Pons (tissue), 1 donor: Measurements from ENCODE around the gene PIP4K2C.
A peak's percentile ranks its signal among the peaks of the same experiment; 100 is the strongest.

ENCODE experiments used
- DNase-seq: peaks from one replicate; pipeline ENCODE4 v3.0.0-alpha.2; 2016; ENCODE audit warnings: low spot score

PIP4K2C gene

DNA sequence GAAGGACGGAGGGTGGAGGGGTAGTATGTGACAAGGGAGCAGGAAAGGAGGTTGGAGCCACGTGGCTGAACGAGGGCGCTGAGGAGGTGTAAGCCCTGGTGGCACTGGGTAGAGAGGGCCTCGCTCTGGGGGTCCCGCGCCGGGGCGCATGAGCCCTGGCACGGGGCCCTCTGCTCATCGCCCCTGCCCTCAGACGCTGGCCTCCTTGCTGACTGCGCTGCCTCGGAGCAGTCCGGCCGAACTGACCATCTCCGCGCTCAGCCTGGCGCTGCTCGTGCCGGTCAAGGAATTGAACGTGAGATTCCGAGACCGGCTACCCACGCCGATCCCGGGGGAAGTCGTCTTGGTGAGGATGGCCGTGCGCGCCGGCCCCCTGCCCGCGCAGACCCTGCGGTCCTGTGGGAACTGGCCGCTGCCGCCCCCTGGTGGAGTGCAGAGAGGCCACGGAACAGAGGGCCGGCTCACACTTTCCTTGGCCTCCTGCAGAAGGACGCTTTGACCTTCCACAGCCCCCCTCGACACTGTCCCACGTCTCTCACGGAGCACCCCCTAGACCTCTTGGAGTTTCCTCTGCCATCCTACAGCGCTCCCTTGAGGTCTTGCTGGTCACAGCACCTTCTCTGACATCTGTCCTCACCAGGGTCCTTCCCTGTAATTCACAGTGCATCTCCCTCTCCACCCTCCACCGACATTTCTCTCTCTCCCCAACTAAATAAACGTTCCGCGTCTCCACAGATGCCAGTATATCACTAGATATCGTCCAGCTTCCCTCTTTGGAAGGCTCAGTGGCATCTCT is 30.7 kb downstream of the PIP4K2C start:
- DNase-seq, result no peak

DNA sequence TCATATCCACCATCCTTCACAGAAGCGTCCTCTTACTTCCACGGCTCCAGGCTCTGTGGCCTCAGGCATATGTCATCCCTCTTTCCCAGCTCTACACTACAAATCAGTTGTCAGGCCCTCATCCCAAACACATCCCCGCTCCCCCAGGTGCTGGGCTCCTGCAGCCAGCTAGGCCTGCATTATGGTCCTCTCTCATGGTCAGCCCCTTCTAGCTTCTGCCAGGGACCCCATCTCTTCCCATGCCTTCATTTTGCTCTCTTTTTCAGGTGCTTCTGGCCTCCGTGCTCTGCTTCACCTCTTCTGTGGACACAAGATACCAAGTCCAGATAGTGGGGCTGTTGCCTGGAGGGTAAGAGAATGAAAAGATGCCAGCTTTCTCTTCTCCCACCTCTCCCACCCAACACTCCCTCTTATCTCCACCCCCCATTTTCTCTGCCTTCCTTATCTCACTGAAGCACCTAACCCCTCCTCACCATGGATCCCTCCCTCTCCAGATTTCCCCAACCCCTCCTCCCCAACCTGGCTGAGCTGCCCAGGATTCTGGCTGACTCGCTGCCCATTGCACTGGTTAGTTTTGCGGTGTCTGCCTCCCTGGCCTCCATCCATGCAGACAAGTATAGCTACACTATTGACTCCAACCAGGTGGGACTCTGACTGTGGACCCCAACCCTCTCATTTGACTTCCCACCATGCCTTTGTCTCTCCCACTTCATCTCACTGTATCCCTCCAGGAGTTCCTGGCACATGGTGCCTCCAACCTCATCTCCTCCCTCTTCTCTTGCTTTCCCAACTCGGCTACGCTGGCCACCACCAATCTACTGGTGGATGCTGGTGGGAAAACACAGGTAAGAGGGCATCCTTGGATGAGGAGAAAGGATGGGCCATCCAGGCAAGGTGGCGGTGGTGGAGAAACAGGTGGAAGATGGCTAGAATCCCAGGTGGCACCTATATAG is 31.6 kb downstream of the PIP4K2C start:
- DNase-seq, result no peak

DNA sequence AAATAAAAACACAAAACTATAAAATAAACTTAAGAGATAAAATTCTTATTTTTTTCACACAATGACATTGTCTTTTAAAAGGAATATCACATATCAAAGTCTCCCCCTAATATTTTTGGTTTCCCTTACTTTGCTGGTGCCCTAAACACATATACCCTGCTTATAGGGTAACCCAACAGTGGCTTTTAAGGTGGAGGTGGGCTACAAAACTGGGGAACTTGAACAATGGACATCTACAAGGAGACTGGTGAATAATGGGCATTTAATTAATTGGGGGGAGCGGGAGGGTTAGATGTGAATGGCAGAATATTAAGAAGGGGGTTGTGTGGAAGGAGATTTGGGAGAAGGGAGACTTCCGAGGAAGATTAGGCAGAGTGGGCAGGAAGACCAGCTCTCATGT is 32.4 kb downstream of the PIP4K2C start:
- DNase-seq, result no peak

DNA sequence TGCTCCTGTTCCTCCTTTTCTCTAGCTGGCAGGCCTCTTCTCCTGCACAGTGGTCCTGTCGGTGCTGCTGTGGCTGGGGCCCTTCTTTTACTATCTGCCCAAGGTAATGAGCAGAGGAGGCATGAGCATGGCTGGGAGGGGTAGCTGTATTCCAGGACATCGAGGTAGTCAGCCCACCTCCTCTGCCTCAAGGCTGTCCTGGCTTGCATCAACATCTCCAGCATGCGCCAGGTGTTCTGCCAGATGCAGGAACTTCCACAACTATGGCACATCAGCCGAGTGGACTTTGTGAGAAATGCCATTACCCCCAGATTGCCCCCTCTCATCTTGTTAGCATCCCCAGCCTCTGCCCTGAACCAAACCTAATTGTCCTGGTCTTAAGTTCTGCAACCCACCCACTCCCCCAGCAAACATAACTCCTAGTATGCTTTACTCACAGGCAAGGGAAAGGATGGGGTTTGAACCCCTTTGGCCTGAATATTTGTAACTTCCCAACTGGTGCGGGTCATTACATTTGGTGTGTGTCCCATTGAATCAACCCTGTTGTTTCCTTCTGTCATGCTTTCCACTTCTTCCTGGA is 32.9 kb downstream of the PIP4K2C start:
- no peak for DNase-seq

DNA sequence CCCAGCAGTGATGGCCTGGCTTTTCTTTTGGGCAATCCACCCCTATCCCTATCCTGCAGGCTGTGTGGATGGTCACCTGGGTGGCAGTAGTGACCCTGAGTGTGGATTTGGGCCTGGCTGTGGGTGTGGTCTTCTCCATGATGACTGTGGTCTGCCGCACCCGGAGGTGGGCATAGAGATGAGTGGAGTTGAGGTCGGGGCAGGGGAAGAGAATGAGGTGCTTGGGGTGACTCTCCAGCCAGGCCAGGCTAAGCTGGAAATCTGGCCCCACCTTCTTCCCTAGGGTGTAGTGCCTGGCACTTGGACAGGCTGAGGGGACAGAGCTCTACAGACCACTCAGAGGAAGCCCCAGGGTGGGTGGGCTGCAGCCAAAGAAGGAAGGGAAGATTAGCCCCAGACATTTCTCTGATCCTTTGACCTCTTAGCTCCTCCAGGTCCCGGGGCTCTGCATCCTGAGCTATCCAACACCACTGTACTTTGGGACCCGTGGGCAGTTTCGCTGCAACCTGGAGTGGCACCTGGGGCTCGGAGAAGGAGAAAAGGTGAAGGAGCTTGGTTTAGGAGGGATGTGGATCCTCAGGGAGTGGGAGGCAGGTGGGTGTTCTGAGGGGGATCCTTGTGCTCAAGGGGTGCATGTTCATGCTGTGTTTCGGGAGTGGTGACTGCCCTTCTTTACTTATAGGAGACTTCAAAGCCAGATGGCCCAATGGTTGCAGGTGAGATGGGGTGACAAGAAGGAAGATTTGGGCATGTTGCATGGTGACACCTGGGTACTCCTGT is 33.6 kb downstream of the PIP4K2C start:
- no peak for DNase-seq

DNA sequence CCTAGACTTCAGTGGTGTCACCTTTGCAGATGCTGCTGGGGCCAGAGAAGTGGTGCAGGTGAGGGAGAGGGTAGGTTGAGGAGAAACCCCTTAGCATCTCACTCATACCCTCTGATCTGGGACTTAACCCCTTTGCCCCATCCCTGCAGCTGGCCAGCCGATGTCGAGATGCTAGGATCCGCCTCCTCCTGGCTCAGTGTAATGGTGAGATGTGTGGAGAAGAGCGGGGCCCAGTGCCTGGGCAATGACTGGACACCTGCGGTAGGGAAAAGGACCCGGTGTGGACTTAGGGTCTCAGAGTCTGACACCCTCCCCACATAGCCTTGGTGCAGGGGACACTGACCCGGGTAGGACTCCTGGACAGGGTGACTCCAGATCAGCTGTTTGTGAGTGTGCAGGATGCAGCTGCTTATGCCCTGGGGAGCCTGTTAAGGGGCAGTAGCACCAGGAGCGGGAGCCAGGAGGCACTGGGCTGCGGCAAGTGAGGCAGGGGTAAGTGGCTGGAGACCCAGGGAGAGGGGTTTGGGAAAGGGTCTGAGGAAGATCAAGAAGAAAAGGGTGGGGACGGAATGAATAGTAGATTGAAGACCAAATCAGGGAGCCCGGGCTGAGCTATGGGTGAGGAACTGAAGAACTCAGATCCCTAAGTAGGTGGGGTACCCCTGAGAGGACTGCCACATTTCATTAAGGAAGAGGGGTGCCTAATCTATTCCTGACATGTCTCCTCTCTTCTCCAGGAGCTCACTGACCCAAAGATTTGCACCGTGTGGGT is 34.5 kb downstream of the PIP4K2C start:
- no peak for DNase-seq

DNA sequence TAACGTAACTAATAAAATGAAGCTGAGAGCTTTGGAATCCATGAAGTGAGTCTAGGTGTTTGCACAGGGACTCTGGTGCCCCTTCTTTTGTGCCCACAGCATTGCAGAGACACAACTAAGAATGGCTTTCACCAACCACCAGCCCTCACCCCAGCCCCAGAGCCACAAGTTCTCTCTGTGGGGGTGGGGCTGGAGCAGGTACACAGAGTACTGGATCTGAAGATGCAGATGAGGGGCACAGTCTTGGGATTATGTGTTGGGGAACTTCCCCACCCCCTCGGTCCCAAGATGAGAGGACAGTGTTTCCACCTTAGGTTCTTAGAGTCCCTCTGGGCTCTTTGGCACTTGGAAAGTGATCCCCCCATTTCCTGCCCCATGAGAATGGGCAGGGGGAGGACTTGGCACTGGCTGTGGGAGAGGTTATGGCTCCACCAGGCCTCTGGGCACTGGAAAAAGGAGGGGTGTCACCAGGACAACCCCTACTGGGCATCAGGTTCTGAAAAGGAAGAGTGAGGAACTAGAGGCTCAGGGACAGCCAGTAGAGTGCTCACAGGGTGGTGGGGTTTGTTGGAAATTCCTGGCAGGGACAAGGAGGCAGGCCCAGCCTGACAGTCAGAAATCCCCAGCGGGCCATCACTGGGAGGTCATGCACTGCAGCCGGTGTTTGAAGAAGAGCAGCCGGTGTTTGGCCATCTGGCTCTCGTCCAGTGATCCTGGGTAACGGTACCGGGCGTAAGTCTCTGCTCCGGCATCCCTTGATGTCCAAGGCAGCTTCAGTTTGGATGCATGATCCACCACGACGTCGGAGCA is 35.3 kb downstream of the PIP4K2C start:
- no peak for DNase-seq

DNA sequence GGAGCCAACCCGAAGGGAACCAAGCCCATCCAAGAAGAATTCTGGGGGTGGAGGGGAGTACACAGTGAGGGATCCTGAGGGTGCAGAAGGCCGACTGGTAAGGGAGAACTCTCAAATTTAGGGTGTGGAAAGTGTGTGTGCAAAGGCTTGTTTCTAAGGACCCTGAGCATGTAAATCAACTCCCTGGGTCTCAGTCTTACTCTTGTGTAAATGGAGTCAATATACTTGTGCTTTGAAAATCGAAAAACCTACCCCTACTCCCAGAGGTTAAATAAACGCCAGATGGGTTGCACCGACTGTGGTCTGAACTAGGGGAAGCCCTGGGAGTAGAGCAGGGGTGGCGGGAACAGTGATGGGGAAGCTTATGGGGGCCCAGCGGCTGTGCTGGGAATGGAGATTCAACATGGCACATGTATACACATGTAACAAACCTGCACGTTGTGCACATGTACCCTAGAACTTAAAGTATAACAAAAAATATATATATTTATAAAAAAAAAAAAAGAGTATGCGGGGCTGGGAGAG is 36.0 kb downstream of the PIP4K2C start:
- no peak for DNase-seq

DNA sequence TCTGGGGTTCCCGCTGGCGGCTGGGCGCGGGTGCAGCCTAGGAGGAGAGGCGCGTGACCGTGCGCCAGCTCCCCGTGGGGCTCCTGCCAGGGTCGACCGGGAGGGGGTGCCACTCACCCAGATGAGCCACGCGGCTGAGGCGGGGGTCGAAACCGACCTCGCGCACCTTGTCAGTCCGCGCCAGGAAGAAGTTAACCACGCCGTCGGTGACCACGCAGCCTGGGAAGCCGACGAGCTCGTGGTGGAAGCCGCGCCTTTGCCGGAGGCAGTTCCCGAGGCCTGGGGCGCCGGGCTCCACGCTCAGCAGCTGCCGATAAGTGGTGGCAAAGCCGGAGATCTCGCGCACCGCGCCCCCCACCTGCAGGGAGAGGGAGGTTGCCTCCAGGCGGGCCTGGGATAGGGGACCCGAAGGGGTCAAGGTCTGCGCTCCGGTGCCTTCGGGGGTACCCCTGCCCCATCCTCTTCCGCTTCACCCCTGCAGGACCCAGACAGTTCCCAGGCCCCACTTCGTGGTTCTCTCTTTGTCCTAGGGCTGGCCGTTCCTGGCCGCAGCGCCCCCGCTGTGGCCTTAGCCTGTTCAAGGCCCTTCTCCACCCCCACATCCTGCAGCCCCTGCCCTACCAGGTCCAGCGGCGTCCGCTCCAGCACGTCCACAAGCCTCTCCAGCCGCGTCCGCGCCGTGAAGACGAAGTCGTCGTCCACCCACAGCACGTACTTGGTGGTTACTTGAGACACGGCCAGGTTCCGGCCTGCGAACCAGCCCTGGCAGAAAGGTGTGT is 36.7 kb downstream of the PIP4K2C start:
- DNase-seq, result no peak

DNA sequence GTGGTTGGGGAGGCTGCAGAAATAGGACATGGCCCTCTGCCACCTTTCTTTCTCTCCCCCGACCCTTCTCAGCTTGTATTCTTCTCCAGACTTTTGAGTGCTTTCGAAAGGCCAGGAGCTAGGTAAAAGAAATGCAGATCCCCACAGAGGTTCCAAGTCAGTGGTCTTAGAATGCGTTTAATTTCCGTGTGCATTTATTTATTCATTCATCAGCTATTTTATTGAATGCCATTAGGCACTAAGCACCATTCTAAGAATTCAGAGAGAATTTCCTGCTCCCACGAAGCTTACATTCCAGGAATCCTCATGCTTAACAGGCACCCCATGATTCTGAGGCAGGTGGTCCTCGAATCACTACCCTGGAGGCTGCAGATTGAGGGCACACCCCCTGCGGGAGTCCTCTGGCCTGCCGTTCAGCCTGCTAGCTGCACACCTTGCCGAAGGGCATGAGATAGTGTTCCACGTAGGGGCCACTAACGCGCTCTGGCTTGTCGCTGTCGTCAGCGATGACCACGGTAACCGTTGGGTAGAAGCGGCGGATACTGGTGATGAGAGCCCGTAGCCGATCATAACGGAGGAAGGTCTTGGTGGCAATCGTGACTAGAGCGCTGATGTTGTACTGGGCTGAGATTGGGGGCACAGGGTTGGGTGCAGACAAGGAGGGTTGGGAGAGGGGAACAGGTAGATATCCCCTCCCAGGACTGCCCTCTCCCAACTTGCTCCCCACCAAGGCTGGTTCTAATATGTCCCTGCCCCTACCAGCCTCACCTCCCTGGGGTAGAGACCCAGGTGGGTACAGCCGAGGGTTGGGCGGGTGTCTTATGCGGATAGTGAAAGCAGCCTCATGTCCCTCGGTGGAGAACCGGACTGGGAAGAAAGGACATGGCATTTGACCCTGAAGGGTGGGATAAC is 37.5 kb downstream of the PIP4K2C start:
- no peak for DNase-seq

DNA sequence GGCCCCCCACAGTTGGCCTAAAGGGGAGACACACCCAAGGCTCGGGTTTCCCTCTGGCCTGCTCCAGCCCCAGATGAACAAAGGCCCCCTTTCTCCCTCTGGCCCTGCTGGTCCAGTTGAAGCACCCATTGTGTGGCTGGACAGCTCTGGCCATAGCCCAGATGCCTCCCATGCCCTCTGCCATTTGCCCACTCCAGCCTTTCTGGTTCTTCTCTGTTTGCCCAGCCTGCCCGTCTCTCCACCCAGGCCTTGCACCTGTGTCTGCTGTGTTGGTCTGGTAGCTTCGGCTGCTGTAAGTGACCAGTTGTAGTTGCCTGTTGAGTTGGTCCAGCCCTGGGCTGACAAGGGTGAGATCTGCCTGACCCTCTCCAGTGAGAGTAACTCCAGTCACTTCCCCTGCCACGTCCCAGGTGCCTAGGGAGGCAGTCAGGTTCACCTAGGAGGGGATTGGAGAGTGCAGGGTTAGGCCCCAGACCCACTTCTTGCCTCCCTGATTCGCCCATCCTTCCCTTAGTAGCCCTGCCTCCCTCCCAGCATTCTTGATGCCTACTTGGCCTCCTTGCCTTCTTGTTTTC is 39.0 kb downstream of the PIP4K2C start:
- DNase-seq, result peak; percentile 87

DNA sequence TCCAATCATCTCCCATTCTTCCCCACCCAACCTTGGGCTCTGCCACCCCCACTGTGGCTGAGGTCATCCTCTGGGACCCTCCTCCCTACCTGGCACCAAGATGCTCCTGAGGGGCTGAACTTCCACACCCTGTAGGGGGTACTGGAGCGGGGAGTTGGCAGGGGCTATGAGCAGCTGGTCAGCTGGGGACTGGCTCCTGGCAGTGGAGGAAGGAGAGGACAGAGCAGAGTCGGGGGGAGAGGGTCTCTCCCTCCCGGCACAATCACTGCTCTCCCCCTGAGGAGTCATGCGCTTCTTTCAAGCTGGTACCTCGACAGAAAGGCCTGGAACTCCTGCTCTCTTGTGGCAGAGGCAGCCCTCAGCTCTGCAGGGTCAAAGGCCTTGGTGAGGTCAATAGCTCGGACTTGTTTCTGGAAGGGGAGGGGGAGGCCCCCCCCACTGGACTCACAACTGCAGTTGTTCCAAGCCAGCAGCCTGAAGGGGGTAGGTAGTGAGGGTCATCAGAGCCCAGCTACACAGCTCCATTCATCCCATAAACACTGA is 40.0 kb downstream of the PIP4K2C start:
- DNase-seq, result no peak

DNA sequence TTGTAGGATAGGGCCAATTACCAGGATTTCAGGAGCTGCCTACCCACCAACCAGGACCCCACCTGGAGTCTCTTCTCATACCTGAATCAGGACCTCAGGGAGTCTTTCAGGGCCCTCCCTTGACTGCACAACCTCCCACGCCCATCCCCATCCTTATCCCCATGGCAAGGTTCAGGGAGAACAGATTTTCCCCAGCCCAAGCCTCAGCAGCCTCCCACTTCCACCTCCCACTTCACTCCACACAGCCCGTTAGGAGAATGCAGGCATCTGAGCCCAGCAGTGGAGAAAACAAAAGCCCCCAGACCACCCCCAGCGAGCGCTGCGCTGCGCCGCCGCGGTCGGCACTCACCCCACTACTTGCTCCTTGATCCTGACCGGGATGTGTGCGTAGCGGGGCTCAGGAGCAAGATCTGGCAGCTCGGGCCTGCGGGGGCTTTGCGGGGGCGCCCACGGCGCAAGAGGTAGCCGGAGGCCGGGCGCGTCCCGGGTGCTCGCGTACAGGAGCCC is 40.6 kb downstream of the PIP4K2C start:
- DNase-seq, result no peak

DNA sequence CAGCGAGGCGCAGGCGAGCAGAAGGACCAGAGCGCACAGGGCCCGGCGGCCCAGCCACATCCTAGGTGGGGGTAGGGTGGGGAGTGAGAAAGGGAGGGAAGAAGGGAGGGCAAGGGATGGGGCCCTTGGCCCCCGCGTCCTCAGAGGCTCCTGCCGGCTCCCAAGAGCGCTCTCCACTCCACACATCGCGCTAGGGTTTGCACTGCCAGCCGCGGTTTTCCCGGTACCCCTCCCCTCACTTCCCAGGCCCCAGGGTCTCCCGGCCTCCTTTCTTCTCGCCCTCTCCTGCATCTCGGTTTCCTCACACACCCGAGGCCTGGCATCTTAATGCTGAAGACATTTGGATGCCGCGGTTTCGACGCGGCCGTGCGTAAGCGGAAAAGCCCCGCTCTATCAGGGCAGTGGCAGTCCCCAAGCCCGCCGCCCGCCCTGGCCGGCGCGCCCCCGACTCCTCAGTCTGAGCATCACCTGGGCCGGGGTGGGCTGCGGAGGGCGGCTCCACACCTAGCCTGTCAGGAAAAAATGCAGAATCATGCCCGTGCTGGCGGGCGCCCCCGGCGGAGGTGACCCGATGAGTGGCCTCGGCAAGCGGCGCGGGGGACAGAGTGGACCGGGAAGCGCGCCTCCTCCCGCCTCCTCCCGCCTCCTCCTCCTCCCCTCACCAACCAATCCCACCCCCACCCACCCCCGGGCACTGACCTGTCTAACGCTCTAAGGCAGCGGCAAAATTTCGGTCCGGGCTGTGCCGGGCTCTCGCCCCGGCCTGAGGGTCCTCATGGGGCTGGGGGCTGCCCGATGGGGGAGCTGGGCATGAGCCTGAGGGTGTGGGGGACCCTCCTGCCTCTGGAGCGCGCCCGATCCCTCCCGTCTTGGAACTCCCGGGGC is 41.3 kb downstream of the PIP4K2C start:
- no peak for DNase-seq

DNA sequence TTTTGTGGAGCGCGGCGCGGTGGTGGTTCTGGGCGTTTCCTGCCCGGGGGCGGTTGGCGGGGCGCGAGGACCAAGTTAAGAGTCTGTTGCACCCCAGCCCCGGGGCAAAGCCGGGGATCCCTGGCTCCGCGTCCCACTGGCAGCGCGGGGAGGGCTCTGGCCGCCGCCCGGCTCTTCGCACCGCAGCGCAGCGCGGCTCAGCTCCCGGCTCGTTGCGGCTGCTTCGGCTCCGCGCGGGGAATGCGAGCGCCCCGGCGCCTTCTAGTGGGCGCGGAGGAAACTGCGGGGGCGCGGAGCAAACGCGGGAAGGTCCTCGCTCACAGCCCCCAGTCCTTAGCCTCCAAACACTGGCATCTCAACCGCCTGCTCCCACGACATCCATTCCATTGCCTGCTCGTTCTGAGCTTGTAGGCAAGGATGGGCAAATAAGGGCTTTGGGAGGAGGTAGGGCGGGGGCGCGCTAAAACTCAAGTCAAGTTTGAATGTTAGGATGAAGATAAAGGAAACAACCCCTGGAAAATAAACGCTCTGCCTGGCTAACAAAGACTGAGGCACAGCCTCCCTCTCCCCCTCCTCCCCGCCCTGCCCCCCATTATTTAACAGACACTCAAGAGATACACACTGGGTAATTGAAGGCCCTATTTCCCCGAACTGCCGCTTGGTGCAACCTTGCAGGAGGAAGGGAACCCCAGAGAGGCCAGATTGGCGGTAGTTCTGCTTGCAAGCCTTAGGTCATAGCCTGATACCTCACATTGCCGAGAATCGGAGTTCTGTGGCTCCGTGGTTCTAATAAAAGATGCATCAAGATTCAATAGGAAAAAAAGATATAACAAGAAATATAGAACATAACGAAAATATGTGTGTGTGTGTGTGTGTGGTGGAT is 42.2 kb downstream of the PIP4K2C start, which contains the start of gene B4GALNT1:
TSS of gene B4GALNT1 (minus strand) at position 244 of the 883 bp plus-strand sequence. CDS start 1,069 bp downstream, outside the sequence.
- DNase-seq, result peak; percentile 35
